ENCODE measurements around the gene REV3L.

The REV3L gene

DNA sequence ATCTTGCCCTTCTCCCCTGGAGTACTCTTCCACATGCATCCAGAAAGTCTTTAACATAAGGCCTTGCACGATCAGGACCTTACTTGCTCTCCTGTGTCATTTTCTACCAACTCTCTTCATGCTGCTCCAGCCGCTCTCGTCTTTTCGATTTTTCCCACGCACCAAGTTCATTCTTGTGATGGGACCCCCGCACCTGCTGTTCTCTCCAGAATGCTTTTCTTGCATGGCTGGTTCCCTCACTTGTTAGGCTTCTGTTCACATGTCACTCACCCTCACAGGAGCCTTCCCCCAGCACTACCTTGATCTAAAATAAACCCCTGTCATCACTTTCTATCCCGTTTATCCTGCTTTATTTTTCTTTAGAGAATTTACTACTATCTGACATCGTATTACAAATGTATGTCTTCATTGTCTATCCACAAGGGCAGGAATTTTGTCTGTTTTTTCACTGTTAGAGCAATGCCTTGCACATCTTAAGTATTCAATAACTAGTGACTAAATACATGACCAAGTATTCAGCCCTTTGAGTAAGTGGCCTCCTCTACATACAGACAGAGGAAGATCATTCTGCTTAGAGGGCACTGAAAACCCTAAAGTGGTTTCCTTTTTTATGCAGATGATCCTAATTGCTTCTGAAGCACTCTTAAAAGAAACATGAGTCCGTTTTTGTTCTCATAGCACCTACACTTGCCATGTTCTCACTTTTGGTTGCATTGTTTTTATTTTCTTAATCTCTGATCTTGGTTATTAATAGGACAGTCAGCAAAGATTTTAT lies 228.8 kb downstream of the REV3L start:
- no peak for DNase-seq

DNA sequence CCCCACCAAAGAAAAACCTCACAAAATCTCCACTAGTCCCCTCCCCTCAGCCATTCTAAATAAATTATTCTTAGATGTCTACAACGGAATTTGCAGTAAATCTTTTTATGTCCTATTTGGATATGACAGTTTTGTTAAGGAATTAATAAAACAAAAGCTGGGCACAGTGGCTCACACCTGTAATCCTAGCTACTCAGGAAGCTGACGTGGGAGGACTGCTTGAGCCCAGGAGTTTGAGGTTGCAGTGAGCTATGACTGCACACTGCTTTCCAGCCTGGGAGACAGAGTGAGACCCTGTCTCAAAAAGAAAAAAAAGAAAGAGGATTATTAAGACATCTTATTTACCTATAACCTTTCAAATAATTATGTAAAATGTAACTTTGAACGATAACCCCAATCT lies 230.3 kb downstream of the REV3L start:
- DNase-seq: no peak

DNA sequence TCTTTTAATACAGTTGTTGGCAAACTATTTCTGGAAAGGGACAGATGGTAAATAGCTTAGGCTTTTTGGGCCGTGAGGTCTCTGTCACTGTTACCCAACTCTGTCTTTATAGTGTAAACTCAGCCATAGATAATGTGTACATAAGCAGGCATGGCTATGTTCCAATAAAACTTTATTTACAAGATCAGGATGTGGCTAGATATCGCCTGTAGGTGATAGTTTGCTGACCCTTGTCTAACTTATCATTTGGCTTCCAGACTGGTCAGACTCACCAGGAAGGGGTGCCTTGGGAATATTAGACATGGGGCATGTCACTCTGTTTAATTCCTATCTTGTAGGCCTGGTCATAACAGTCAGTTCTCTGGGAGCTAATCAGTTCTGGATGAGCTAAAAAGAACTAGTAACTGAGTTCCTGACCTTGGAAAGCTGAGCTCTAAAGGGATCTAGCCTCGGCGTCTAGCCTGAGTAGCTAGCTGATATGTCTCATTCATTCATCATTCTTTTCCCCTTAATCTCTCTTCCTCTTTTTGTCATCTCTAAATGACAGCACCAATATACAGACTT lies 232.1 kb downstream of the REV3L start:
- DNase-seq: no peak
